GM13977 (cell line): Measurements from ENCODE around the gene DCBLD2.
A peak's percentile ranks its signal among the peaks of the same experiment; 100 is the strongest.

Source experiments
- DNase-seq: peaks from one replicate; pipeline ENCODE4 v3.0.0; 2012; ENCODE audit warnings: low spot score
- in situ Hi-C: fragments of 300-500 bp; cut with MboI; formaldehyde crosslinking; loops from one replicate; pipeline ENCODE4 v1.12.0; 2022; ENCODE audit warnings: low sequenced_read_pairs, low pct_unique_long_range_greater_than_20kb, mixed read lengths, inconsistent platforms; ENCODE audit not compliant: unreplicated experiment
- TF ChIP-seq, protein P1 (sequence below): IDR thresholded peaks from 2 replicates; pipeline ENCODE4 v1.5.1; 2012; ENCODE audit warnings: mild to moderate bottlenecking, control low read depth; ENCODE audit not compliant: insufficient read depth; ENCODE audit errors: extremely low read depth, missing control alignments

Gene DCBLD2

GRCh38 chr3:98903099-98903498 lies 1.6 kb upstream of the DCBLD2 start:
- in situ Hi-C loops, result no loop called here
- DNase-seq, result no peak
- TF ChIP-seq, protein P1, sequence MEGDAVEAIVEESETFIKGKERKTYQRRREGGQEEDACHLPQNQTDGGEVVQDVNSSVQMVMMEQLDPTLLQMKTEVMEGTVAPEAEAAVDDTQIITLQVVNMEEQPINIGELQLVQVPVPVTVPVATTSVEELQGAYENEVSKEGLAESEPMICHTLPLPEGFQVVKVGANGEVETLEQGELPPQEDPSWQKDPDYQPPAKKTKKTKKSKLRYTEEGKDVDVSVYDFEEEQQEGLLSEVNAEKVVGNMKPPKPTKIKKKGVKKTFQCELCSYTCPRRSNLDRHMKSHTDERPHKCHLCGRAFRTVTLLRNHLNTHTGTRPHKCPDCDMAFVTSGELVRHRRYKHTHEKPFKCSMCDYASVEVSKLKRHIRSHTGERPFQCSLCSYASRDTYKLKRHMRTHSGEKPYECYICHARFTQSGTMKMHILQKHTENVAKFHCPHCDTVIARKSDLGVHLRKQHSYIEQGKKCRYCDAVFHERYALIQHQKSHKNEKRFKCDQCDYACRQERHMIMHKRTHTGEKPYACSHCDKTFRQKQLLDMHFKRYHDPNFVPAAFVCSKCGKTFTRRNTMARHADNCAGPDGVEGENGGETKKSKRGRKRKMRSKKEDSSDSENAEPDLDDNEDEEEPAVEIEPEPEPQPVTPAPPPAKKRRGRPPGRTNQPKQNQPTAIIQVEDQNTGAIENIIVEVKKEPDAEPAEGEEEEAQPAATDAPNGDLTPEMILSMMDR, result no peak

DNA sequence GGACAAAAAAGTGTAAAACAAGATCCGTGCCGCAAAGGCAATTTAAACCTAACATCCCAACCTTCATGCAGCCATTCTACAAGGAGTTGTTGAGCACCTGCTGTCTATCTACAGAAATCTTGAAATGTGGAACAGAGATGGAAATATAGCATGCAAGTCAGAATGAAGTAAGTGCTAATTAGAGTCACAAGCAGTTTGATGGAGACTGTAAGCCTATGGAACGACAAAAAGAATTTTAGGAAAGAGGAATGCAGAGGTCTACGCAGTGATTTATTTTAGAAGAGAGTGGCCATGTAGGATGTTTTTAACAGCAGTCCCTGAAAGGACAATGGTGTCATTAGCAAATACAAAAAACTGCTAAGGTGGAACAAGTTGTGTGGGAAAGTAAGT lies 851 bp upstream of the DCBLD2 start:
- TF ChIP-seq, protein P1, result no peak
- DNase-seq, result peak; percentile 15
- in situ Hi-C loops, result no loop called here

- in situ Hi-C loops, result no loop called here
- DNase-seq, result no peak
- TF ChIP-seq, protein P1, result no peak
Observed at GRCh38 chr3:98901119-98901391, 440 bp downstream of the DCBLD2 start.

- peak; percentile 29 for DNase-seq
- in situ Hi-C loops, result no loop called here
- TF ChIP-seq, protein P1, result no peak
Observed at GRCh38 chr3:98900265-98901118, 1.0 kb downstream of the DCBLD2 start.

DNA sequence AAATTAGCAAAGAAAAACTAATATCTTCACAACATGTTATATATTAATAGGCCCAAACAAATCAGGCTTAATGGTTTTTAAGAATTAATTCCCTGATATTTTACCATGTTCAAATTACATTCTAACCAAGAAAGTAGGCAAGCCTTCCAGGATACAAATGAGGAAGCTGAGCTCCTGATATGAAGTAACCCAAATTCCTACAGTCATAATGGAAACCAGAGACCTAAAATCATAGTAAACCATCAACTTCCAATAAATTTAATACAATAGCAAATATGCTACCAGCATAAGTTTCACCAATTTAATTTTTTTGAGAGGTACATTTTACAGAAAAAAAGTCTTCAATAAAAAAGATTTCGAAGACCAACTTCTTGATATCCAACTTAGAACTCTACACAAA lies 3.8 kb downstream of the DCBLD2 start:
- TF ChIP-seq, protein P1, result no peak
- in situ Hi-C loops, result no loop called here
- no peak for DNase-seq

GRCh38 chr3:98894791-98895576 lies 6.5 kb downstream of the DCBLD2 start:
- TF ChIP-seq, protein P1, result no peak
- no peak for DNase-seq
- in situ Hi-C loops, result no loop called here
